ENCODE results near the gene DIP2B. TPM values are rescaled to one million over a fixed set of nuclear protein-coding genes. Genes with fewer than 3 reads are reported as not detected.

The DIP2B gene
- polyA plus RNA-seq, 2 of the 4 experiments (the other 2 are of a cell fraction), result 16.9 to 29.3 TPM

DNA sequence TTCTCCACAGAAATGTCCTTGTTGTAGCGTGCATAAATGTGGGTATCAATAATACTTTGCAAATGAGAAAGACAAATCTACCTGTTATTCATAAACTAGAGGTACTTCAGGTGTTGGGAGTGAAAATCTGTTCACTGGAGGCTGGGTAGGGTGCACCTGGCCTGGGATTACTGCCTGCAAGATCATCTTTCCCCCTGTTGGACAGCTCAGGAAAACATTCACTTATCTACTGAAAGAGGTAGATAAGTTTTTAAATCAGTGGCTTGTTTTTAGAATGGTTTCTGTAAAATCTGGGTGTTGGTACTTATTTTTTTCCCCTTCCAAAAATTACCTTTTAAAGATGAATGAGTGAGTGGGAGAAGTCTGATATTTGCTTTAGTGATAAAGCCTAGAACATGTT lies 95.6 kb downstream of the DIP2B start:
- WGBS (ENCODE audit: missing lambda C conversion rate), result 97% methylated on average over 1 of the region's 1 CpG
- ChIA-PET POLR2A (no interaction called here), CTCF (interaction anchor here (0.8 to 1.8 kb wide), 3 partner anchors 38 to 516 kb away, joined by 3 to 6 read pairs (median 3); no protein-coding TSS in a partner anchor)
- H3K9me3 ChIP-seq, result no peaks in the 10 kb centered on the region
- ATAC-seq (no peak), DNase-seq (ENCODE audit: low read depth in 1 of 2, low spot score in 1 of 2) (no peak), FAIRE-seq (no peak)
- no peak for TF ChIP-seq ZNF302 (CRISPR knock-in tag; IDR thresholded peaks at IDR 0.05)
- TF ChIP-seq TFCP2L1 (CRISPR knock-in tag; IDR thresholded peaks at IDR 0.05), result no peak
- no peak for TF ChIP-seq SREBF2 (IDR thresholded peaks at IDR 0.05)
- TF ChIP-seq CBX8 (IDR thresholded peaks at IDR 0.05), result no peak
- no peak for TF ChIP-seq ZFP36 (IDR thresholded peaks at IDR 0.05; ENCODE audit: borderline replicate concordance, partially characterized antibody)
- no peak for TF ChIP-seq GATA3 (IDR thresholded peaks at IDR 0.05; ENCODE audit: borderline replicate concordance)
- TF ChIP-seq, protein P1, sequence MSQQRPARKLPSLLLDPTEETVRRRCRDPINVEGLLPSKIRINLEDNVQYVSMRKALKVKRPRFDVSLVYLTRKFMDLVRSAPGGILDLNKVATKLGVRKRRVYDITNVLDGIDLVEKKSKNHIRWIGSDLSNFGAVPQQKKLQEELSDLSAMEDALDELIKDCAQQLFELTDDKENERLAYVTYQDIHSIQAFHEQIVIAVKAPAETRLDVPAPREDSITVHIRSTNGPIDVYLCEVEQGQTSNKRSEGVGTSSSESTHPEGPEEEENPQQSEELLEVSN (IDR thresholded peaks at IDR 0.05; ENCODE audit: borderline replicate concordance, low read depth), result no peak
- no peak for TF ChIP-seq RAD21 (conservative IDR thresholded peaks at IDR 0.05 in 1 of 2, IDR thresholded peaks at IDR 0.05 in 1 of 2)
- TF ChIP-seq POLR2AphosphoS2 (conservative IDR thresholded peaks at IDR 0.05; ENCODE audit: low read length), result no peak
- no peak for TF ChIP-seq MYC (IDR thresholded peaks at IDR 0.05; ENCODE audit: borderline replicate concordance, low read length)
- no peak for TF ChIP-seq EHF (CRISPR knock-in tag; IDR thresholded peaks at IDR 0.05)
- no peak for TF ChIP-seq MAFK (IDR thresholded peaks at IDR 0.05; ENCODE audit: partially characterized antibody)
- TF ChIP-seq, protein P2, sequence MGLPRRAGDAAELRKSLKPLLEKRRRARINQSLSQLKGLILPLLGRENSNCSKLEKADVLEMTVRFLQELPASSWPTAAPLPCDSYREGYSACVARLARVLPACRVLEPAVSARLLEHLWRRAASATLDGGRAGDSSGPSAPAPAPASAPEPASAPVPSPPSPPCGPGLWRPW (IDR thresholded peaks at IDR 0.05), result no peak
- TF ChIP-seq, protein P3, sequence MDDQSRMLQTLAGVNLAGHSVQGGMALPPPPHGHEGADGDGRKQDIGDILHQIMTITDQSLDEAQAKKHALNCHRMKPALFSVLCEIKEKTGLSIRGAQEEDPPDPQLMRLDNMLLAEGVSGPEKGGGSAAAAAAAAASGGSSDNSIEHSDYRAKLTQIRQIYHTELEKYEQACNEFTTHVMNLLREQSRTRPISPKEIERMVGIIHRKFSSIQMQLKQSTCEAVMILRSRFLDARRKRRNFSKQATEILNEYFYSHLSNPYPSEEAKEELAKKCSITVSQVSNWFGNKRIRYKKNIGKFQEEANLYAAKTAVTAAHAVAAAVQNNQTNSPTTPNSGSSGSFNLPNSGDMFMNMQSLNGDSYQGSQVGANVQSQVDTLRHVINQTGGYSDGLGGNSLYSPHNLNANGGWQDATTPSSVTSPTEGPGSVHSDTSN (IDR thresholded peaks at IDR 0.05), result no peak
- TF ChIP-seq FOSB (CRISPR knock-in tag; IDR thresholded peaks at IDR 0.05), result no peak
- TF ChIP-seq SMC3 (IDR thresholded peaks at IDR 0.05), result no peak
- H3K4me1 ChIP-seq, result peaks cover 22% of the 10 kb centered on the region
- H3K27ac ChIP-seq, result no peak overlapping the region
- H3K4me3 ChIP-seq, result no peak overlapping the region
- H3K4me2 ChIP-seq, result no peak overlapping the region

GRCh38 chr12:50603817-50604639 lies 99.2 kb downstream of the DIP2B start:
- no peak overlapping the region for H3K27ac ChIP-seq
- no peak overlapping the region for H3K4me2 ChIP-seq
- 93% methylated on average over 4 of the region's 4 CpGs for whole genome bisulfite sequencing (ENCODE audit: missing lambda C conversion rate)
- ATAC-seq, result no peak
- TF ChIP-seq, protein P3 (IDR thresholded peaks at IDR 0.05), result no peak
- no peak for TF ChIP-seq ZNF302 (CRISPR knock-in tag; IDR thresholded peaks at IDR 0.05)
- no peak for TF ChIP-seq CHD4 (IDR thresholded peaks at IDR 0.05; ENCODE audit: borderline replicate concordance)
- TF ChIP-seq REST (IDR thresholded peaks at IDR 0.05), result no peak
- TF ChIP-seq, protein P4, sequence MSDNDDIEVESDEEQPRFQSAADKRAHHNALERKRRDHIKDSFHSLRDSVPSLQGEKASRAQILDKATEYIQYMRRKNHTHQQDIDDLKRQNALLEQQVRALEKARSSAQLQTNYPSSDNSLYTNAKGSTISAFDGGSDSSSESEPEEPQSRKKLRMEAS (IDR thresholded peaks at IDR 0.05), result no peak
- TF ChIP-seq TFCP2L1 (CRISPR knock-in tag; IDR thresholded peaks at IDR 0.05), result no peak
- no peak for TF ChIP-seq PHF8 (IDR thresholded peaks at IDR 0.05; ENCODE audit: borderline replicate concordance, low read depth)
- no peak for TF ChIP-seq RFX5 (IDR thresholded peaks at IDR 0.05)
- no peak for TF ChIP-seq JUNB (IDR thresholded peaks at IDR 0.05)
- no peak for TF ChIP-seq CTCF (IDR thresholded peaks at IDR 0.05)
- no peak for TF ChIP-seq MAZ (IDR thresholded peaks at IDR 0.05; ENCODE audit: borderline replicate concordance, low read depth, low read length)
- TF ChIP-seq CEBPB (IDR thresholded peaks at IDR 0.05), result no peak
- DNase-seq (ENCODE audit: low read depth in 1 of 2, low spot score in 1 of 2), result no peak
- FAIRE-seq, result no peak
- no peaks in the 10 kb centered on the region for H3K9me3 ChIP-seq
- H3K4me1 ChIP-seq, result peaks cover 5% of the 10 kb centered on the region; the same call in 1 of the 3 replicates
- ChIA-PET CTCF (interaction anchor here (0.7 to 2.6 kb wide), 5 partner anchors 35 to 1327 kb away, joined by 3 to 5 read pairs (median 3); partner anchors contain the start of gene DIP2B), POLR2A (no interaction called here)
- H3K4me3 ChIP-seq, result no peak overlapping the region

Measured in A549 (cell line).